GM08714 (cell line): ENCODE results near the gene OSBPL1A.
"Not testable (repeated sequence)": the region's sequence is repeated elsewhere in the genome, so short reads cannot be mapped to it uniquely, and the experiment has no call there.

ENCODE experiments used
- H3K4me3 ChIP-seq: fragments of 200-500 bp; sonication (Bioruptor generic); 2 replicates; pipeline ENCODE4 v1.5.1; 2014; ENCODE audit warnings: mild to moderate bottlenecking, low read length, inconsistent platforms
- ZNF274 ChIP-seq: IDR thresholded peaks from 2 replicates; pipeline ENCODE4 v1.6.1; 2012; ENCODE audit warnings: mild to moderate bottlenecking, low read depth, low read length

OSBPL1A gene

GRCh38 chr18:24380163-24380747 is 17.4 kb downstream of the OSBPL1A start:
- TF ChIP-seq ZNF274: no peak
- H3K4me3 ChIP-seq: no peak overlapping the region

DNA sequence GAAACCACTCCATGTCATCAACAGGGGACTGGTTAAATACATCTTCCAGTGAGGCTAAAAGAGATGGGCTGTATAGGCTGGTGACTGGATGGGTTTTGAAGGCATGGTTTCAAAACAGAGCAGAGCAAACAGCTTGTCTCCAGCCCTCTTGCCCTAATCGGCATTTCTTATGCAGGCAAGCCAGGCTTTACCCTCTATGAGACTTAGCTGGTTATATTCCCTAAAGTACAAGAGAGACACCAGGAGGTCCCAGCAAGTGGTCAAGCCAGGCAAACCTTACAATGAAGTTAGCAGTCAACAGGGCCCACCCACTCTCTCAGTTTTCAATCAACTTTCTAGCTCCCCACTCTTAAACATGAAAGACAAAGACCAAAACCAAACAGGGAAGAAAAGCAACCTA is 19.0 kb downstream of the OSBPL1A start:
- TF ChIP-seq ZNF274: no peak
- no peak overlapping the region for H3K4me3 ChIP-seq

GRCh38 chr18:24376531-24376930 is 21.1 kb downstream of the OSBPL1A start:
- H3K4me3 ChIP-seq: not testable (repeated sequence)

GRCh38 chr18:24373328-24373727 is 24.3 kb downstream of the OSBPL1A start:
- no peak for TF ChIP-seq ZNF274

DNA sequence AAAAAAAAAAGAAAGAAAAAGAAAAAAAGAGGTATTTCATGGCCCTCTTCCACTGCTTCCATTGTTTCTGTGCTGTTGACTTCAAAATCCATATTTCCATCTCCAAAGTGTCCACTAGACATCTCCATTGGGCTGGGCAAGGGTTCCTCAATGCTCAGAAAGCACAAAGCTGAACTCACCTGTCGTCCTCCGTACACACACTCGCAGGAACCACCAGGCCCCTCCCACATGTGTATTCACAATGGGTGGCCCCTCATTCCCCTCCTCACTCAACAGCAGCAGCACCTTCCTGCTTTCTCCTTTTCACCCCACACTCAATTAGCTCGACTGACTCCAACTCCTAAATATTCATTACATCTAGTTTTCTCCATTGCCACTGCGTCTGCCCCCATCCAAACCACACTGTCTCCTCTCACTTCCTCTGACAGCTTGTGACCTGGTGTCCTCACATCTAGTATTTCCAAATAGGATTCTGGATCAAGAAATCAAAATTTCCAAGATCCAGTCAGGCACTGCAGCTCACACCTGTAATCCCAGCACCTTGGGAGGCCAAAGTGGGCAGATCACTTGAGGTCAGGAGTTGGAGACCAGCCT is 25.2 kb downstream of the OSBPL1A start:
- H3K4me3 ChIP-seq: no peak overlapping the region
- no peak for TF ChIP-seq ZNF274

More at GRCh38 chr18:24373328-24373727, 24.3 kb downstream of the OSBPL1A start:
- H3K4me3 ChIP-seq: no peak overlapping the region

DNA sequence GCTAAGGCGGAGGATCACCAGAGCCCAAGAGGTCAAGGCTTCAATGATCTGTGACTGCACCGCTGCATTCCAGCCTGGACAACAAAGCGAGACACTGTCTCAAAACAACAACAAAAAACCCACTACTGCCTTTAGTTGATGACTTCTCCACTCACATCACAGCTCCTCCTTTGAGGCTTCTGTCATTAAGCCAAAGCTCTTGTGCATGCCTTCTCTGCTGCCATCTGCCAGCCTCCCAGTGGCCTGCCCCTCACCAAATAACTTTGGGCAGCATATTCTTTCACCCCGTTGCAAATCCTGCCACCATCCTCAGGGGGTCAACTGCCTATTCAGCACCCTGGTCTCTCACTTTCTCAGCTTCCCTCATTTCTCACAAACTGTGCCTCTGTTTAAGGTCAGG is 27.5 kb downstream of the OSBPL1A start:
- TF ChIP-seq ZNF274: no peak
- H3K4me3 ChIP-seq: no peak overlapping the region

DNA sequence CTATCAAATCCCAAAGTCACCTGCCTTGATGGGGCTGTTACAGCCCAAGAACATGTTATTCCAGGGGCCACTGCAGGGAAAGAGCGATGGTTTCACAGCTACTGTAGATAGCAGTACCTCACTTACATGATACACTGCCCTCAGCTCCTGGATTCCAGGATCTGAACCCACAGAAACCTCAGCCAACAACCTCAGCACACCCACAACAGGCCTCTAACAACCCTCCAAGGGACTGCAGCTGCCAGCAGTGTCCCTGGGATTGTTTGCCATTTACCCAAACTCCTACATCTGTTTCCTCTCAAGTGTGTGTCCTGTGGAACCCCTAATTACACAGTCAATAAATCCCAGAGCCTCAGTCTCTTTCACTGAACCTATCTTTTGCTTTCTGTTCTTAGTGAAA is 28.2 kb downstream of the OSBPL1A start:
- TF ChIP-seq ZNF274: no peak

GRCh38 chr18:24368749-24369148 is 28.9 kb downstream of the OSBPL1A start:
- no peak overlapping the region for H3K4me3 ChIP-seq
- TF ChIP-seq ZNF274: no peak

More for the DNA sequence above, 28.2 kb downstream of the OSBPL1A start:
- no peak overlapping the region for H3K4me3 ChIP-seq

- TF ChIP-seq ZNF274: no peak
- H3K4me3 ChIP-seq: no peak overlapping the region
These were observed 31.3 kb downstream of the OSBPL1A start for GRCh38 chr18:24366328-24366727.

DNA sequence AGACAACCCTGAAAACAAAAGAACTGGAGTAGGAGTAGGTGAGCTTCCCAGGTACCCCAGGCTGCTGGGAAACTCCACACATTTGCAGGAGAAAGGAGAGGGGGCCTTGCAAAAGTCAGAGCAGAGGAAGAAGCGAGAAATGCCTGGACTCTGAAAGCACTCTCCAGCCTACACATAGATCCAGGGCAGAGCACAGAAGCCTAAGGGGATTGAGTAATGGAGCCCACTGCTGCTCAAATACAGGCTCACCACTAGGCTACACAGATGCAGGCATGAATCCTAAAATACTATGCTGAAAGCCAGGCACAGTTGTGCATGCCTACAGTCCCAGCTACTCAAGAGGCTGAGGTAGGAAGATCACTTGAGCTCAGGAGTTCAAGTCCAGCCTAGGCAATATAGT is 33.4 kb downstream of the OSBPL1A start:
- H3K4me3 ChIP-seq: no peak overlapping the region
- TF ChIP-seq ZNF274: no peak

DNA sequence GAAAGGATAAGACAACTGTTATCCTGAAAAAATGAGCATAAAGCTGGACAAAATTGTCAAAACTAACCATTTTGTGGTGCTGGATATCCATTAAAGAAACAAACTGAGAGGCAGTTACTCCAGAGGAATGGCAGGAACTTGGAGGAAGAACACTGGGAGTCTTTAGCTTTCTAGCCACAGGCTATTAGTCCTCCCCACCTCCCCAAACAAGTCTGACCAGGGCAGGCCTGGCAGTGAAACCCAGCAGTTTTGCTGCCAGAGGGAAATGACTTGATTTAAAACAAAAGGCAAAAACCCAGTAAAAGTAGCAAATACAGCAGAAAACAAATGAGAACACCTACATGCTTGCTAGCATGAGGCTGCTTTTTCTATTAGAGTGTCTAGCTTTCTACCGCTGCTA is 34.9 kb downstream of the OSBPL1A start:
- TF ChIP-seq ZNF274: no peak
- no peak overlapping the region for H3K4me3 ChIP-seq

GRCh38 chr18:24359787-24360530 is 37.7 kb downstream of the OSBPL1A start:
- not testable (repeated sequence) for H3K4me3 ChIP-seq

DNA sequence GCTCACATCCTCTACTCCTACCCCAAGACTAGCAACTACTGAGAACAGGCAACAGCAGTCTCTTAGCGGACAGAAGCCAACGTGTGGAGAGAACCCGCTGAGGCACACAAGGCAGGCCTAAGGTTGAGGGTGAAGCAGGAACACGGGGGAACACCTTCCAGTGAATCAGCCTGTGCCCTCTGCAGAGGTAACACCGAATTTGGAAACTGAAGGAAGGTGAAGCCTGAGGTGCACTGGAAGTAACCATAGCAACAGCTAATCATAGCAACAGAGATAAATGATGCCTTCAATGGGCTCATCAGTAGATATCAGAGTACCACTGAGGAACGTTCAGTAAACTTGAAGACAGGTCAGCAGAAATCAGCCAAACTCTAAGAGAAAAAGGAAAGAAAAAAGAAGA is 43.3 kb downstream of the OSBPL1A start:
- no peak overlapping the region for H3K4me3 ChIP-seq
- TF ChIP-seq ZNF274: no peak

GRCh38 chr18:24346254-24346653 is 51.4 kb downstream of the OSBPL1A start:
- TF ChIP-seq ZNF274: no peak

DNA sequence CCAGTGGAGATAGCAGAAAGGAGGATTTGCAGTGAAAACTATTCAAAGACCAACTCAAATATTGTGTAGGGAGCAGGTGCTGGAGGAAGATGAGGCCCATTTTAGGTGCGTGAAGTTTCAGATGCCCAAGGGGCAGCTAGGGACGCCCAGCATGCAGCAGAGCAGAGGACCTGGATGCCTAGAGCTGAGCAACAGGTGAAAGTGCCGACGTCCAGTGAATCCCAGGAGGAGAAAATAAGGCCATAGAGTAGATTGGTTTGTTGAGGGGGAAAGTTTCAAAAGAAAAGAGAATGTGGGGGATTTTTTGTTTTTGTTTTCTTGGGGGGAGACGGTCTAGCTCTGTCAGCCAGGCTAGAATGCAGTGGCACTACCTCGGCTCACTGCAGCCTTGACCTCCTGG is 53.1 kb downstream of the OSBPL1A start:
- H3K4me3 ChIP-seq: no peak overlapping the region
- no peak for TF ChIP-seq ZNF274

More at GRCh38 chr18:24346254-24346653, 51.4 kb downstream of the OSBPL1A start:
- no peak overlapping the region for H3K4me3 ChIP-seq
